ENCODE results near the gene TOMM70.

GRCh38 chr3:100324044-100324443, 76.8 kb downstream of the TOMM70 start:
- TF ChIP-seq CTCF (IDR thresholded peaks at IDR 0.05; ENCODE audit: insufficient read depth, low read length, poor library complexity, severe bottlenecking) = no peak
- TF ChIP-seq EZH2phosphoT487 (conservative IDR thresholded peaks at IDR 0.05; ENCODE audit: low read length) = no peak

All from SU-DHL-6 (cell line).